Measurements from ENCODE around the gene GLTP.
"Not testable (repeated sequence)": the region's sequence is repeated elsewhere in the genome, so short reads cannot be mapped to it uniquely, and the experiment has no call there.

The GLTP gene

DNA sequence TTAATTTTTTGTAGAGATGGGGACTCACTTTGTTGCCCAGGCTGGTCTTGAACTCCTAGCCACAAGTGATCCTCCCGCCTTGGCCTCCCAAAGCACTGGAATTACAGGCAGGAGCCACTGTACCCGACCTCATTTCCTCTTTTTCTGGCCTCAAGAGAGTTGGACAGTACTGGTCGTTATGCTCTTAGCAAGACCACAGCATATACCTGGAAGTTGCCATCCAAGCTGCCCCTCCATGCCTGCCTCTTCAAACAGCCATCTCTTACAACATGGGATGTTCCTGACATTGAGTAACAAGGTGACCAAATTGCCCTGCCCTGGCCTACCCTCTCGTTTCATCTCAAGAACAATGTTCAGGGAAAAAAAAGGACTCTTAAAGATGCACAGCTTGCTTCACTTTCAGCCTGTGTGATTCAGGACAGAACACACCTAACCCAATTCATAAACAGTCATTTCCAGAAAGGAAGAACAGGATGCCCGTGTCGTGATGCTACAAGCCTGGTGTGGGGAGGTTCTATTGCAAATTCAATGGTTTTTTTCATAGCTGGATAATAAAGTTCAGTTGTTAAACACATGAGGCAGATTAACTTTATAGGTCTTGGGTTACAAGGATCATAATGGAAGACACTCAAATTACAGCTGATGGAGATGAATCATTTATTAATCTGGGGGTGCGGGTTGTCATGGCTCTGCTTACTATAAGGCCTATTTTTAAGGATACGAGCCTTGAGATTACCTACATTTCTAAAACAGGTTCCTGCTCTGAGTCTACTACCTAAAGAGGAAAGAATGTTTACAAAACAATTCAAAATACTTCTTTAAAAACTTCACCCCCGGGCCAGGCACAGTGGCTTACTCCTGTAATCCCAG lies 11.9 kb downstream of the GLTP start:
- peaks cover 3% of the 10 kb centered on the region for H4K20me1 ChIP-seq (ENCODE audit: insufficient read depth, low read length, poor library complexity, severe bottlenecking)
- H3K4me2 ChIP-seq (ENCODE audit: low read depth, low read length, poor library complexity, severe bottlenecking) = no peak overlapping the region
- H3K9me3 ChIP-seq (ENCODE audit: insufficient read depth, low read depth, low read length) = no peaks in the 10 kb centered on the region
- no peaks in the 10 kb centered on the region for H3K36me3 ChIP-seq (ENCODE audit: insufficient read depth, low read length)
- H3K9ac ChIP-seq (ENCODE audit: low read depth, low read length, poor library complexity, severe bottlenecking) = no peak overlapping the region
- no peak for TF ChIP-seq CTCF (conservative IDR thresholded peaks at IDR 0.05; ENCODE audit: low read length)
- no peak for TF ChIP-seq EZH2phosphoT487 (IDR thresholded peaks at IDR 0.05; ENCODE audit: borderline replicate concordance)
- peaks cover 11% of the 10 kb centered on the region; the same call in 1 of the 2 replicates for H3K79me2 ChIP-seq (ENCODE audit: insufficient read depth, low read length)
- H3K4me1 ChIP-seq (ENCODE audit: insufficient read depth, low read length, poor library complexity, severe bottlenecking) = peaks cover 16% of the 10 kb centered on the region
- H3F3A ChIP-seq (ENCODE audit: low read depth) = no peaks in the 10 kb centered on the region
- no peaks in the 10 kb centered on the region for H3K27me3 ChIP-seq (ENCODE audit: insufficient read depth, low read length, poor library complexity, severe bottlenecking)
- no peaks in the 10 kb centered on the region for H3K9me2 ChIP-seq (replicated peaks; ENCODE audit: low read depth, low read length)
- no peak overlapping the region for H2AFZ ChIP-seq (ENCODE audit: low read length)
- H3K4me3 ChIP-seq (ENCODE audit: low read length, poor library complexity, severe bottlenecking) = no peak overlapping the region

DNA sequence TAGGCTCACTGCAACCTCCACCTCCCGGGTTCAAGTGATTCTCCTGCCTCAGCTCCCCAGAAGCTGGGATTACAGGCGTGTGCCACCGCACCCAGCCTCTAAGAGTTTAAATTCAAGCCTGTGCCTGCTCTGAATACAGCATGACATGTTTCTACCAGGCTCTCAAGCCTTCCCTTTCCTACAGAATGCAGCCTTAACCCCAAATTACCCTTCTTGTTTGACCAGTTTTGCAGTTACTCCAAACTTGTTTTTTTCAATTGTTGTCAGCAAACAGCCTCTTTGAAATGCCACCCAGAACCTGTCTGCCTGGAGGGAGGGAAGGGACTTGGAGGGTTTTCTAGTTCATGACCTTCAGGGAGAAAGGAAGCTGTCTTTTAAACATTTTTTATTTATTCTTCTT lies 15.4 kb downstream of the GLTP start:
- Histone ChIP-seq H3K79me2 (ENCODE audit: insufficient read depth, low read length) (peaks cover 11% of the 10 kb centered on the region; the same call in 1 of the 2 replicates), H3K27me3 (ENCODE audit: insufficient read depth, low read length, poor library complexity, severe bottlenecking) (no peaks in the 10 kb centered on the region), H3K4me1 (ENCODE audit: insufficient read depth, low read length, poor library complexity, severe bottlenecking) (no peaks in the 10 kb centered on the region), H3K9ac (ENCODE audit: low read depth, low read length, poor library complexity, severe bottlenecking) (no peak overlapping the region), H3K9me2 (replicated peaks; ENCODE audit: low read depth, low read length) (no peaks in the 10 kb centered on the region), H3K9me3 (ENCODE audit: insufficient read depth, low read depth, low read length) (no peaks in the 10 kb centered on the region), H3F3A (ENCODE audit: low read depth) (no peaks in the 10 kb centered on the region), H3K4me3 (ENCODE audit: low read length, poor library complexity, severe bottlenecking) (no peak overlapping the region), H4K20me1 (ENCODE audit: insufficient read depth, low read length, poor library complexity, severe bottlenecking) (peaks cover 3% of the 10 kb centered on the region), H2AFZ (ENCODE audit: low read length) (no peak overlapping the region), H3K36me3 (ENCODE audit: insufficient read depth, low read length) (no peaks in the 10 kb centered on the region; the same call in 1 of the 2 replicates), H3K4me2 (ENCODE audit: low read depth, low read length, poor library complexity, severe bottlenecking) (no peak overlapping the region)
- TF ChIP-seq CTCF (conservative IDR thresholded peaks at IDR 0.05; ENCODE audit: low read length) (no peak), EZH2phosphoT487 (IDR thresholded peaks at IDR 0.05; ENCODE audit: borderline replicate concordance) (no peak)

GRCh38 chr12:109863847-109864712 lies 16.3 kb downstream of the GLTP start:
- Histone ChIP-seq H3K9me3 (ENCODE audit: insufficient read depth, low read depth, low read length) (no peaks in the 10 kb centered on the region), H3K27me3 (ENCODE audit: insufficient read depth, low read length, poor library complexity, severe bottlenecking) (no peaks in the 10 kb centered on the region), H3K9ac (ENCODE audit: low read depth, low read length, poor library complexity, severe bottlenecking) (no peak overlapping the region), H3K4me2 (ENCODE audit: low read depth, low read length, poor library complexity, severe bottlenecking) (no peak overlapping the region), H4K20me1 (ENCODE audit: insufficient read depth, low read length, poor library complexity, severe bottlenecking) (peaks cover 3% of the 10 kb centered on the region), H3F3A (ENCODE audit: low read depth) (no peaks in the 10 kb centered on the region), H3K9me2 (replicated peaks; ENCODE audit: low read depth, low read length) (no peaks in the 10 kb centered on the region), H3K4me1 (ENCODE audit: insufficient read depth, low read length, poor library complexity, severe bottlenecking) (no peaks in the 10 kb centered on the region), H2AFZ (ENCODE audit: low read length) (no peak overlapping the region), H3K79me2 (ENCODE audit: insufficient read depth, low read length) (peaks cover 11% of the 10 kb centered on the region; the same call in 1 of the 2 replicates), H3K4me3 (ENCODE audit: low read length, poor library complexity, severe bottlenecking) (no peak overlapping the region), H3K36me3 (ENCODE audit: insufficient read depth, low read length) (no peaks in the 10 kb centered on the region; the same call in 1 of the 2 replicates)
- no peak for TF ChIP-seq CTCF (conservative IDR thresholded peaks at IDR 0.05; ENCODE audit: low read length)
- TF ChIP-seq EZH2phosphoT487 (IDR thresholded peaks at IDR 0.05; ENCODE audit: borderline replicate concordance) = no peak

DNA sequence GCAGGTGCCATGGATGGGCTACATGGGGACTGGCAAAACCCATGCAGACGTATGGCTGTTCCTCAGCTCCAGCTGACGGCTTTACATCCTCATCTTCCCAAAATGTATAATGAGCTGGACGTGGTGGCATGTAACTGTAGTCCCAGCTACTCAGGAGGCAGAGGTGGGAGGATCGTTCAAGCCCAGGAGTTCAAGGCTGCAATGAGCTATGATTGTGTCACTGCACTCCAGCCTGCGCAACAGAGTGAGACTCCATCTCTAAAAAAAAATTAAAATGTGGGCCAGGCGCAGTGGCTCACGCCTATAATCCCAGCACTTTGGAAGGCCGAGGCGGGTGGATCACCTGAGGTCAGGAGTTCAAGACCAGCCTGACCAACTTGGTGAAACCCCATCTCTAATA lies 17.9 kb downstream of the GLTP start:
- H3K4me1 ChIP-seq (ENCODE audit: insufficient read depth, low read length, poor library complexity, severe bottlenecking); H4K20me1 ChIP-seq (ENCODE audit: insufficient read depth, low read length, poor library complexity, severe bottlenecking); H3K9me2 ChIP-seq (replicated peaks; ENCODE audit: low read depth, low read length); H3K4me3 ChIP-seq (ENCODE audit: low read length, poor library complexity, severe bottlenecking); H3K9me3 ChIP-seq (ENCODE audit: insufficient read depth, low read depth, low read length); H3K4me2 ChIP-seq (ENCODE audit: low read depth, low read length, poor library complexity, severe bottlenecking); H3K27me3 ChIP-seq (ENCODE audit: insufficient read depth, low read length, poor library complexity, severe bottlenecking); H3F3A ChIP-seq (ENCODE audit: low read depth); H3K79me2 ChIP-seq (ENCODE audit: insufficient read depth, low read length); H2AFZ ChIP-seq (ENCODE audit: low read length); H3K36me3 ChIP-seq (ENCODE audit: insufficient read depth, low read length); H3K9ac ChIP-seq (ENCODE audit: low read depth, low read length, poor library complexity, severe bottlenecking): not testable (repeated sequence)
